GM18907 (cell line): ENCODE results near the gene PPARG.

Source experiments
- ATAC-seq: cut with Tn5 transposase; IDR thresholded peaks from one replicate; pipeline ENCODE4 v1.9.1; 2021; ENCODE audit warnings: mild to moderate bottlenecking, moderate library complexity; ENCODE audit not compliant: unreplicated experiment

Gene PPARG

GRCh38 chr3:12340506-12340905 is 51.6 kb downstream of the PPARG start:
- no peak for ATAC-seq

GRCh38 chr3:12342151-12342550 is 53.3 kb downstream of the PPARG start:
- no peak for ATAC-seq

- ATAC-seq = no peak
Observed at GRCh38 chr3:12343047-12343501, 54.2 kb downstream of the PPARG start.

DNA sequence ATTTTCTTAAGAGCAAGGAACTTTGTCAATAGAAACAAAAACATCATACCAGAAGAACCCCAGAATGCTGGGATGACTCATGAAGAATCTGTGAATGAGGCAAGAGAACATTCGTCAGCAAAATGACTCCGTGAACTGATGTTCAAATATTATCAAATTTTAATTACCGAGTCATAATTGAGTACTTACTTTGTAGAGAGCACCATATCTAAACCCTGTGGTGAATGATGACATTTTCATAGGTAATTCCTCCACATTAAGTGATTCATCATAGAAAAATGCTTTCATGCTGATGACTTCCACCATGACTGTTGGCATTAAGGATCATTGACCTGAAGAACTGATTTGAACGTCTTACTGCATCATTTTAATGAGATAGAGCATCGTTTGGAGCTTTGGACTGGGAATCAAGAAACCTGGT is 56.3 kb downstream of the PPARG start:
- no peak for ATAC-seq

DNA sequence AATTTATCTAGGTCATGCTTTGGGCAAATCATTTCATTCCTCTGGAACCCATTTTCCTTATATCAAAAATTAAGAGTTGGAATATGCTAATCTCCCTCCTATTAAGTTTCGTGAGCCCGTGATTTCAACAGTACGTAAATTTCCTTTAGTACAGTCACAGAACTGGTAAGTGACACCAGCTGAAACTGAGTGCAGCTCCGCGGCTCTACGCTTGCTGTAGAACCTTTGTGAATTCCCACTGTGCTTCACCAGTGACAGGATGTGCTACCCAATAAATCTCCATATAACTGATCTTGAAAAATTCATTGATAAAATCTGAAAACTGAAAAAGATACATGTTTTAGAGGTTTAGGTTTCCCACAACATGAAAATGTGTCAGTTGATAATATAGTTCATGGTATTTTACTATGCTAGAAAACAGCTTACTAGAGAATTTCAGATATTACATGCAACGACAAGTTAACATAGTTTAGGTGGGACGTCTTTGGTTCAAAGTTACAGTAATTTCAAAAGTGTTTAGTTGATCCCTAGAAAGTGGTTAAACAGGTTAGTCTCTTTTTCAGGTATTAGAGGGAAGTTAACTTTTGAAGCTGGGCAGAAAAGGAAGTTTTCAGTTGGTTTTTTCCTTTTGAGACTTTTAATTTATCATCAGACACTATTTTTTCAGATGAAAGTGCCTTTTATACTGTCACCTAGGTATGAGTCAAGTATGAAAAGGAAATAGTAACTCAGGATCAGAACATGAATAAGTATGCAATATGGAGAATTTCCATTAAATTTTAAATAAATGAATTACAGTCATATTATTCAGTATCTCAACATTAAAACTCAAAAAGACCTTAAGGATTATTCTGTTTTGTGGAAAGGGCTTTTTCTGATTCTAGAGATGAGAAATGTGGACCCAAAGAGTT is 57.0 kb downstream of the PPARG start:
- no peak for ATAC-seq

GRCh38 chr3:12347301-12347700 is 58.4 kb downstream of the PPARG start:
- no peak for ATAC-seq

DNA sequence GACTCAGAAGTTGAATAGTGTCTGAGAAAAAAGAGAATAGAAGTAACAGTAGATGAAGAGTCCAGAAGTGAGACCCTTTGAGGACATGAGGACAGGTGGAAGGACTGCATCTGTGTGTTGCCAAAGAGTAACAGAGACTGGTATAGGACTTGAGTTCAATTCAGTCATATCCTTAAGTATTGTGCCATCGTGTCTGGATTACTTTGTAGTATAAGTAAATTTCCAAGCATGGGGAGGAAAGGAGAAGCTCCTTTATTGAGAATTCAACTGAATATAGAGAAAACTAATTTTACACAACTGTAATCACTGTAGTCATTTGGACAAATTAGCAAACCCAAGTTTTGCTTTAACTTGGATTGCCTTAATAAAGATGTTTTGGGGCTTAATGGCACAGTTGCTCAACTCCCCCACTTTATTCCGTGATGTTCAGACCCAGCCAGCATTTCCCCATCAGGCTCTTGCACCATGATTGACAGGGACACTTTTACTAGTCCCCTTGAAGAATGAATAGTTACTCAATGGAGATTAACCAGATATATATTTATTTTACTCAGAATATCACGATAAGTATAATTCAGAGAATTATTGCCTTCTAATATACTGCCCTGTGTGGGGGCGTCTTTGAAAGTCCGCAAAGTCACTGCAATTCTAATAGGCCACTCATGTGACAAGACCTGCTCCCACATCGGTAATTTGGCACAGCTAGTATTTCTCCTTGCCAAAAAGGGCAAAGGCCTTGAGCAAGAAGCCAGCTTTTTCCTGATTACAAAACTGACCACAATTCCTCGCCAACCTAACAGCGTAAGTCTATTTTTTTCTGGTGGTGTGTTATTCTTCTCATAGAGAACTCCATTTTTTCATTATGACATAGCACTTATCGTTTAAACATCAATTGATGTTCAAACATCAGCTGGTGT is 61.3 kb downstream of the PPARG start:
- ATAC-seq = no peak

- ATAC-seq = no peak
Observed at GRCh38 chr3:12351145-12351544, 62.3 kb downstream of the PPARG start.

GRCh38 chr3:12352253-12352652 is 63.4 kb downstream of the PPARG start:
- no peak for ATAC-seq

- ATAC-seq = no peak
Observed at GRCh38 chr3:12352755-12353154, 63.9 kb downstream of the PPARG start.

GRCh38 chr3:12353796-12354525 is 65.1 kb downstream of the PPARG start:
- ATAC-seq = no peak

DNA sequence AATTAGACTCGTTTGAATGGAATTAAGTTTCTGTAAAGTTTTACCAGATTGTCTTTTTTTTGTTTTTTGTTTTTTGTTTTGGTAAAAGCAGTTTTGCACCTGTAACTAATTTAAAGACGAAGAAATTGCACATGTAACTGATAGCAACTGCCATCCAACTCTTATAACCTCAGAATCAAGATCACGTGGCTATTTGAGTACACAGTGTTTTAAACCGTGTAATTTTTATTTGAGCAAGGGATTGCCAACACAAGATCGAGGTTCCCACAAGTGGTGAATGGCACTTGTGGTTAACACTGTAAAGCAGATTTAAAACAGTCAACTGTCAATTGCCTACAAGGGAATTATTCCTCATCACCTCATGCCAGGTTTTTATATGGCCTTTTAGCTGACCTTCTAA is 67.3 kb downstream of the PPARG start:
- no peak for ATAC-seq

GRCh38 chr3:12356996-12357395 is 68.1 kb downstream of the PPARG start:
- no peak for ATAC-seq

- no peak for ATAC-seq
Observed at GRCh38 chr3:12357456-12357855, 68.6 kb downstream of the PPARG start.

GRCh38 chr3:12363397-12364195 is 74.7 kb downstream of the PPARG start:
- no peak for ATAC-seq

DNA sequence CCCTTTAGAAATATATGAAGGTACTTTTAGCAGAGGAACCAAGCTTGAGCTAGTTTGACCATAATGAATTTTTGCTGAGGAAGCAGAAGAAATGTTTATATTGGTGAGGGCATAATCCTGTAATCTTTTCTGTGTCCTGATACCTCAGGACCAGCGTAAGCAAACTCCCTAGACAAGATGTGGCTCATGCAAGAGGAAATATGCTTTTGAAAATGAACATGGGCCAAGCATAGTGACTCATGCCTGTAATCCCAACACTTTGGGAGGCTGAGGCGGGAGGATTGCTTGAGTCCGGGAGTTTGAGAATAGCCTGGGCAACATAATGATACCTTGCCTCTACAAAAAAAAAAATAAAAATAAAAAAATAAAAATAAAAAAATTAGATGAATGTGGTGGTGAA is 78.5 kb downstream of the PPARG start:
- ATAC-seq = no peak

- ATAC-seq = no peak
Observed at GRCh38 chr3:12369029-12369428, 80.2 kb downstream of the PPARG start.

DNA sequence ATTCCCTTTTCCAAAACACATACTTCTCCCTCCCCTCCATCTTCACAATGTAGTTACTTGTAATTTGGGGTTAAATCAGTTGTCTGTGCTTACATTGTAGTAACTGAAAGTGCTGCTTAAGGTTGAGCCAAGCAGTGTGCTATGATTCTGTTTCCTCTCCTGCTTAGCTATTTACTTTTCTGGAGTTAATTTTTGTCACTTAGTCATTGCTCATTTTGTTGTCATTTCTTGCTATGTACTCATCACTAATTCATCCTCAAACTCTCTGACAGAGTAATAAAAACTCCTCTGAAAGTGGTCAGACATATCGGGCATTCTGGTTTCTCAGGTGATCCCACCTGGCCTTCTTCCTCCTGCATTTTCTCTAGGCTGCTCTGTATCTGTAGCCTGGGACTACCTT is 80.7 kb downstream of the PPARG start:
- no peak for ATAC-seq

DNA sequence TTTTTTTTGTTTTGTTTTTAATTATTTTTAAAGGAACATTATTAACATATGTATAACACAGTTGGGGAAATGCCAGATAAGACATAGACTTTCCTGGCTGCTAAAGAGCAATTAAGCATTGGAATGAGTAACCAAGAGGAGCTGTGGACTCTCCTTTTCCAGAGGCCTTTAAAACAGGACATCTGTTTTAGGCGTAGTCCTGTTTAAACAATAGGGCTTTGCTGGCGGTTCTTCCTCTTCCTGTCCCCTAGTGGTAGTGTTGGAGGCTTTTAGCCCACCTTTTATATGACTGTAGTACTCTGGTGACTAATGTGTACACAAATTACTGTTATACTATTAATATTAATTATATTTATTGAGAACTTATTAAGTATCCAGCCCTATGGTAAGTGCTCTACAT is 81.9 kb downstream of the PPARG start:
- ATAC-seq = no peak

DNA sequence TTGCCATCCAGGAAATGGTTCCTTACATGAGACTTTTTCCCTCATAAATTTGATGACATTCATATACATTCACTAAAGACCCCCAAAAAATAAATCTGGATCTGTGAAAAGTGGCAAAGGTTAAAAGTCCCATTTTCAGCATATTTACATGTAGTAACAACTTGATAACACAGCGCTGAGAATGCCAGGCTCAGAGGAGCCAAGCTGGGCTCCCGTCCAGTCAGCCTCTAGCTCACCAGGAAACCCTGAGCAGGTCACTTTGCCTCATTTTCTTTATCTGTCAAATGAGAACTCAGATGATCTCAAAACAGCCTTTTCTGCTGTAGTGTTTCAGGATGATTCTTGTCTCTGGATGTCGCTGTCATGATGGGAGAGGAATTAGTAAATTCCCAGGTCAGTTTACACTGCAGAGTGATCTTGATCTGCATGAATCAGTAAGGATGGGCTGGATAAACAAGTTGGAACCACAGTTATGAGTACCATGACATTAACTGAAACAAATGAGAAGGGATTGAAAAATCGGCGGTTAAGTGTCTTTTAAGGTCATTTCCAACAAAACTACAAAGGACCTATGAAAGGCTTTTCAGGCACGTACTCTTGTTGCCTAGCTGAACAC is 82.8 kb downstream of the PPARG start:
- no peak for ATAC-seq
